ENCODE measurements around the gene MCM8.

Gene MCM8

GRCh38 chr20:6038256-6038655 lies 87.8 kb downstream of the MCM8 start:
- Histone ChIP-seq H3K36me3 (ENCODE audit: control insufficient read depth, insufficient read depth, low read length) (peaks cover 20% of the 10 kb centered on the region), H3K27ac (ENCODE audit: insufficient read depth, low read depth, low read length, poor library complexity, severe bottlenecking) (peak overlapping the region; percentile 16)

GRCh38 chr20:6039766-6040165 lies 89.3 kb downstream of the MCM8 start:
- Histone ChIP-seq H3K36me3 (ENCODE audit: control insufficient read depth, insufficient read depth, low read length) (peaks cover 8% of the 10 kb centered on the region), H3K4me3 (ENCODE audit: insufficient read depth, low read depth, low read length) (no peak overlapping the region)
- WGBS, 2 experiments, result 93 to 96% methylated on average over 5 of the region's 5 CpGs

More at GRCh38 chr20:6038256-6038655, 87.8 kb downstream of the MCM8 start:
- Histone ChIP-seq H3K9me3 (ENCODE audit: control insufficient read depth, low read length) (no peaks in the 10 kb centered on the region), H3K27me3 (ENCODE audit: control insufficient read depth, insufficient read depth, low read length, poor library complexity, severe bottlenecking) (no peaks in the 10 kb centered on the region), H3K4me3 (ENCODE audit: insufficient read depth, low read depth, low read length) (no peak overlapping the region), H3K4me1 (ENCODE audit: control insufficient read depth, insufficient read depth, low read length) (no peaks in the 10 kb centered on the region)
- WGBS, 2 experiments, result 79 to 93% methylated on average over 3 of the region's 3 CpGs

GRCh38 chr20:6040540-6040939 lies 90.1 kb downstream of the MCM8 start:
- Histone ChIP-seq H3K9me3 (ENCODE audit: control insufficient read depth, low read length) (no peaks in the 10 kb centered on the region), H3K27ac (ENCODE audit: insufficient read depth, low read depth, low read length, poor library complexity, severe bottlenecking) (no peak overlapping the region), H3K27me3 (ENCODE audit: control insufficient read depth, insufficient read depth, low read length, poor library complexity, severe bottlenecking) (no peaks in the 10 kb centered on the region), H3K36me3 (ENCODE audit: control insufficient read depth, insufficient read depth, low read length) (peaks cover 6% of the 10 kb centered on the region), H3K4me3 (ENCODE audit: insufficient read depth, low read depth, low read length) (no peak overlapping the region), H3K4me1 (ENCODE audit: control insufficient read depth, insufficient read depth, low read length) (no peaks in the 10 kb centered on the region)
- 96% methylated on average over 8 of the region's 8 CpGs for WGBS, 2 experiments

More at GRCh38 chr20:6039766-6040165, 89.3 kb downstream of the MCM8 start:
- Histone ChIP-seq H3K27ac (ENCODE audit: insufficient read depth, low read depth, low read length, poor library complexity, severe bottlenecking) (no peak overlapping the region), H3K27me3 (ENCODE audit: control insufficient read depth, insufficient read depth, low read length, poor library complexity, severe bottlenecking) (no peaks in the 10 kb centered on the region), H3K4me1 (ENCODE audit: control insufficient read depth, insufficient read depth, low read length) (no peaks in the 10 kb centered on the region), H3K9me3 (ENCODE audit: control insufficient read depth, low read length) (no peaks in the 10 kb centered on the region)

- no peaks in the 10 kb centered on the region for H3K9me3 ChIP-seq (ENCODE audit: control insufficient read depth, low read length)
- H3K27me3 ChIP-seq (ENCODE audit: control insufficient read depth, insufficient read depth, low read length, poor library complexity, severe bottlenecking), result no peaks in the 10 kb centered on the region
- 96% methylated on average over 67 of the region's 67 CpGs for WGBS, 2 experiments
- no peaks in the 10 kb centered on the region for H3K4me1 ChIP-seq (ENCODE audit: control insufficient read depth, insufficient read depth, low read length)
- H3K4me3 ChIP-seq (ENCODE audit: insufficient read depth, low read depth, low read length), result no peak overlapping the region
- peaks cover 6% of the 10 kb centered on the region for H3K36me3 ChIP-seq (ENCODE audit: control insufficient read depth, insufficient read depth, low read length)
- no peak overlapping the region for H3K27ac ChIP-seq (ENCODE audit: insufficient read depth, low read depth, low read length, poor library complexity, severe bottlenecking)
These were observed 90.7 kb downstream of the MCM8 start for GRCh38 chr20:6040958-6041807.

- Histone ChIP-seq H3K36me3 (ENCODE audit: control insufficient read depth, insufficient read depth, low read length) (peaks cover 6% of the 10 kb centered on the region), H3K9me3 (ENCODE audit: control insufficient read depth, low read length) (no peaks in the 10 kb centered on the region), H3K4me1 (ENCODE audit: control insufficient read depth, insufficient read depth, low read length) (no peaks in the 10 kb centered on the region), H3K27me3 (ENCODE audit: control insufficient read depth, insufficient read depth, low read length, poor library complexity, severe bottlenecking) (no peaks in the 10 kb centered on the region), H3K27ac (ENCODE audit: insufficient read depth, low read depth, low read length, poor library complexity, severe bottlenecking) (no peak overlapping the region), H3K4me3 (ENCODE audit: insufficient read depth, low read depth, low read length) (no peak overlapping the region)
- 95% methylated on average over 26 of the region's 26 CpGs for WGBS, 2 experiments
These were observed 91.4 kb downstream of the MCM8 start for GRCh38 chr20:6041808-6042265.

- Histone ChIP-seq H3K4me3 (ENCODE audit: insufficient read depth, low read depth, low read length) (no peak overlapping the region), H3K36me3 (ENCODE audit: control insufficient read depth, insufficient read depth, low read length) (peaks cover 4% of the 10 kb centered on the region), H3K4me1 (ENCODE audit: control insufficient read depth, insufficient read depth, low read length) (no peaks in the 10 kb centered on the region), H3K27me3 (ENCODE audit: control insufficient read depth, insufficient read depth, low read length, poor library complexity, severe bottlenecking) (no peaks in the 10 kb centered on the region), H3K27ac (ENCODE audit: insufficient read depth, low read depth, low read length, poor library complexity, severe bottlenecking) (no peak overlapping the region), H3K9me3 (ENCODE audit: control insufficient read depth, low read length) (no peaks in the 10 kb centered on the region)
- WGBS, 2 experiments, result 88 to 94% methylated on average over 2 of the region's 2 CpGs
These were observed 93.7 kb downstream of the MCM8 start for GRCh38 chr20:6044115-6044514.

GRCh38 chr20:6045566-6045965 lies 95.1 kb downstream of the MCM8 start:
- Histone ChIP-seq H3K27ac (ENCODE audit: insufficient read depth, low read depth, low read length, poor library complexity, severe bottlenecking) (no peak overlapping the region), H3K4me1 (ENCODE audit: control insufficient read depth, insufficient read depth, low read length) (no peaks in the 10 kb centered on the region), H3K9me3 (ENCODE audit: control insufficient read depth, low read length) (no peaks in the 10 kb centered on the region), H3K4me3 (ENCODE audit: insufficient read depth, low read depth, low read length) (no peak overlapping the region), H3K27me3 (ENCODE audit: control insufficient read depth, insufficient read depth, low read length, poor library complexity, severe bottlenecking) (peaks cover 12% of the 10 kb centered on the region), H3K36me3 (ENCODE audit: control insufficient read depth, insufficient read depth, low read length) (peaks cover 4% of the 10 kb centered on the region)

GRCh38 chr20:6046432-6046831 lies 96.0 kb downstream of the MCM8 start:
- WGBS, 2 experiments, result 85 to 86% methylated on average over 1 of the region's 1 CpG
- no peaks in the 10 kb centered on the region for H3K9me3 ChIP-seq (ENCODE audit: control insufficient read depth, low read length)
- peaks cover 21% of the 10 kb centered on the region for H3K27me3 ChIP-seq (ENCODE audit: control insufficient read depth, insufficient read depth, low read length, poor library complexity, severe bottlenecking)
- no peaks in the 10 kb centered on the region for H3K36me3 ChIP-seq (ENCODE audit: control insufficient read depth, insufficient read depth, low read length)
- no peak overlapping the region for H3K27ac ChIP-seq (ENCODE audit: insufficient read depth, low read depth, low read length, poor library complexity, severe bottlenecking)
- H3K4me3 ChIP-seq (ENCODE audit: insufficient read depth, low read depth, low read length), result no peak overlapping the region
- H3K4me1 ChIP-seq (ENCODE audit: control insufficient read depth, insufficient read depth, low read length), result peaks cover 2% of the 10 kb centered on the region

GRCh38 chr20:6048391-6048790 lies 97.9 kb downstream of the MCM8 start:
- Histone ChIP-seq H3K27me3 (ENCODE audit: control insufficient read depth, insufficient read depth, low read length, poor library complexity, severe bottlenecking) (peaks cover 40% of the 10 kb centered on the region), H3K4me3 (ENCODE audit: insufficient read depth, low read depth, low read length) (no peak overlapping the region)
- 90 to 91% methylated on average over 3 of the region's 3 CpGs for WGBS, 2 experiments

More at GRCh38 chr20:6048391-6048790, 97.9 kb downstream of the MCM8 start:
- H3K27ac ChIP-seq (ENCODE audit: insufficient read depth, low read depth, low read length, poor library complexity, severe bottlenecking), result no peak overlapping the region
- H3K9me3 ChIP-seq (ENCODE audit: control insufficient read depth, low read length), result no peaks in the 10 kb centered on the region
- H3K36me3 ChIP-seq (ENCODE audit: control insufficient read depth, insufficient read depth, low read length), result no peaks in the 10 kb centered on the region
- H3K4me1 ChIP-seq (ENCODE audit: control insufficient read depth, insufficient read depth, low read length), result peaks cover 8% of the 10 kb centered on the region
